Stimulated activated CD4-positive, alpha-beta T cell treated with anti-CD3 and anti-CD28 coated beads, Interleukin-4, amount 100 ng/mL, for 24 hours (primary cell): ENCODE results near the gene PHKG2.
"Not testable (repeated sequence)": the region's sequence is repeated elsewhere in the genome, so short reads cannot be mapped to it uniquely, and the experiment has no call there.

Experiments used
- DNase-seq: peaks from one replicate; pipeline ENCODE4 v3.0.0-alpha.2; 2020

The PHKG2 gene

GRCh38 chr16:30747799-30748633 is at the start of gene PHKG2:
PHKG2 (plus strand) TSS chr16:30748425; CDS start chr16:30748821, 396 bp downstream.
- DNase-seq = peak; percentile 98

- peak; percentile 82 for DNase-seq
Observed at GRCh38 chr16:30698816-30699614, 49.2 kb upstream of the PHKG2 start, which contains the start of gene SRCAP. SRCAP (plus strand) TSS chr16:30699171; CDS start chr16:30700825, 1,654 bp downstream.

- DNase-seq = no peak
Observed at GRCh38 chr16:30699615-30700099, 48.6 kb upstream of the PHKG2 start.

GRCh38 chr16:30700491-30700890 is 47.7 kb upstream of the PHKG2 start:
- DNase-seq = no peak

GRCh38 chr16:30700971-30701370 is 47.3 kb upstream of the PHKG2 start:
- DNase-seq = no peak

GRCh38 chr16:30703071-30703470 is 45.2 kb upstream of the PHKG2 start:
- DNase-seq = not testable (repeated sequence)

- no peak for DNase-seq
Observed at GRCh38 chr16:30703971-30704370, 44.3 kb upstream of the PHKG2 start.

GRCh38 chr16:30706046-30706445 is 42.2 kb upstream of the PHKG2 start:
- no peak for DNase-seq

GRCh38 chr16:30710971-30711370 is 37.3 kb upstream of the PHKG2 start:
- no peak for DNase-seq

- no peak for DNase-seq
Observed at GRCh38 chr16:30711712-30712111, 36.5 kb upstream of the PHKG2 start.

- peak; percentile 57 for DNase-seq
Observed at GRCh38 chr16:30715750-30716445, 32.3 kb upstream of the PHKG2 start.

GRCh38 chr16:30720086-30720485 is 28.1 kb upstream of the PHKG2 start:
- no peak for DNase-seq

- no peak for DNase-seq
Observed at GRCh38 chr16:30720694-30721093, 27.5 kb upstream of the PHKG2 start.

- DNase-seq = no peak
Observed at GRCh38 chr16:30721167-30721566, 27.1 kb upstream of the PHKG2 start.

- DNase-seq = no peak
Observed at GRCh38 chr16:30721606-30722005, 26.6 kb upstream of the PHKG2 start.

GRCh38 chr16:30722443-30722842 is 25.8 kb upstream of the PHKG2 start:
- DNase-seq = no peak

- DNase-seq = no peak
Observed at GRCh38 chr16:30722916-30723315, 25.3 kb upstream of the PHKG2 start.

- no peak for DNase-seq
Observed at GRCh38 chr16:30723725-30724355, 24.4 kb upstream of the PHKG2 start.

- DNase-seq = no peak
Observed at GRCh38 chr16:30724641-30725417, 23.4 kb upstream of the PHKG2 start.

- no peak for DNase-seq
Observed at GRCh38 chr16:30725418-30725792, 22.8 kb upstream of the PHKG2 start.

GRCh38 chr16:30728321-30728720 is 19.9 kb upstream of the PHKG2 start:
- no peak for DNase-seq
